NCI-H226 (cell line): Measurements from ENCODE around the gene ERCC2.
"Not testable (repeated sequence)": the region's sequence is repeated elsewhere in the genome, so short reads cannot be mapped to it uniquely, and the experiment has no call there.

Experiments used
- DNase-seq: peaks from one replicate; pipeline ENCODE4 v3.0.0-alpha.2; 2015

Gene ERCC2

DNA sequence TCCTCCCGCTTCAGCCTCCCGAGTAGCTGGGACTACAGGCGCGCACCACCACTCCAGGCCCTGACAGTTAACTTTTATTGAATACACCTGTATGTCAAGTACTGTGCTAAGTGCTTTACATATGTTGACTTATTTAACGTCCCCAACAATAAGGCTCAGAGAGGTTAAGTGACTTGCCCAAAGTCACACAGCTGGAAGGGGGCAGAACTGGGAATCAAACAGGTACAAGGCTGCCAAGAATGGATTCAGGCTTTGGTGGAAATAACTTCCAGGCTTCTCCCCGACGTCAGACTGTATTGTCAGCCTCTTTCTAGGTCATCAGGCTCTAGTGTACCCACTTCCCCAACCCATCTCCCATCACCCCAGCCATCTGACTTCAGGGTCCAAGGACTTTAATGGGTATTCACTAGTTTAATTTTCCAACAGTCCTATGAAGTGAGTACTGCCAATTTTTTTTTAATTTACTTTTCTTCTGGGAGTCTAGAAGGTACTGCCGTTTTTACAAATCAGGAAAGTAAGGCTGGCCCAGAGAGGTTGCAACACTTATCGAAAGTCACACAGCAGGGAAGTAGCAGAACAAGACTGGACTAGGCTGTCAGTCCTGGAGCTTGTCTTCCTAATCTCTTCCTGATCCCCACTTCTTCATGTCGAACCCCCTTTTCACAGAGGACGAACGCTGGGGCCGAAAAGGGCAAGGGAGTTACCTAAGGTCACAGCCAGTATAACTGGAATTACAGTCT lies 42.8 kb downstream of the ERCC2 start:
- DNase-seq, result no peak

DNA sequence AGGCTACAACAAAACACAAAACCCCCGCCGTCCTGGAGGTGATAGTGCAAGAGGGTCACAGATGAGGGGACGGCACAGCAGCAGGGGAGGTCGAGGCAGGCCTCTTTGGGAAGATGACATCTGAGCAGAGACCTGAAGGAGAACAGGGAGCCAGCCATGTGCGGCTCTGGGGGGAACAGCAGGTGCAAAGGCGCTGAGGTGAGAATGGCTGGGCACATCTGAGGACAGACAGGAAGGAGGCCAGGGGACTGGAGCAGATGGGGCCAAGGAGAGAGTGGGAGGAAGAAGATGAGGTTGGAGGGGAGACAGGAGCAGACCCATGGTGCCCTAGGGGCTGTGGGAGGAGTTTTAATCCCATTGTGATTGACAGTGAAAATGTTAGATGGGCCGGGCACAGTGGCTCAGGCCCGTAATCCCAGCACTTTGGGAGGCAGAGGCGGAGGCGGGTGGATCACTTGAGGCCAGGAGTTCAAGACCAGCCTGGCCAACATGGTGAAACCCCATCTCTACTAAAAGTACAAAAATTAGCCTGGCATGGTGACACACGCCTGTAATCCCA lies 45.9 kb downstream of the ERCC2 start:
- DNase-seq, result no peak

GRCh38 chr19:45323671-45324081 lies 46.7 kb downstream of the ERCC2 start:
- no peak for DNase-seq

DNA sequence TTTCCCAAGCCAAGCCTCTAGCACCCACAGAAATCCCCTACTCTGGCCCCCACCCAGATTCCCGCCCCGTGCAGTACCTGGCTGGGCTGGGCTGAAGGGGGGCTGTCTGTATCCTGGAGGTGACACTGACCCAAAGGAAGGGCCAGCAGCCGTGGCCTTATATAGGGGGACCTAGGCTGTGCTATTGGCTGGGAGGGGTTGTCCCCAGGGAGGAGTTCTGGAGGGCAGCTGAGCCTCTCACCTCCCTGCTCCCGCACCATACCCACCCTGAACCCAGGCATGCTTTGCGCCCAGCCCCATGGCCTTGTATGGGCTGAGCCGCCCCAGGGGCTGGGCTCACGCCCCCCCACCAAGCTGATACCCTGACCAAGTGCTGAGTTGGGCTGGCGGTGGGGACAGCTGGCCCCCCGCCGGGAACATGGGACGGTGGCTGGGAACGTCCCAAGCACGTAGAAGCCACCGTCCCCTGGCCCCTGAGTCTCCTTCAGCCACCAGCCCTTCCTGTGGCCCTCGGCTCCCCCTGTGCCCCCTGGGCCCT lies 47.6 kb downstream of the ERCC2 start, which contains the start of gene CKM:
Gene CKM, minus strand, starts transcription at position 132 of the 538 bp plus-strand sequence. CDS start 3,162 bp downstream, outside the sequence.
- no peak for DNase-seq

DNA sequence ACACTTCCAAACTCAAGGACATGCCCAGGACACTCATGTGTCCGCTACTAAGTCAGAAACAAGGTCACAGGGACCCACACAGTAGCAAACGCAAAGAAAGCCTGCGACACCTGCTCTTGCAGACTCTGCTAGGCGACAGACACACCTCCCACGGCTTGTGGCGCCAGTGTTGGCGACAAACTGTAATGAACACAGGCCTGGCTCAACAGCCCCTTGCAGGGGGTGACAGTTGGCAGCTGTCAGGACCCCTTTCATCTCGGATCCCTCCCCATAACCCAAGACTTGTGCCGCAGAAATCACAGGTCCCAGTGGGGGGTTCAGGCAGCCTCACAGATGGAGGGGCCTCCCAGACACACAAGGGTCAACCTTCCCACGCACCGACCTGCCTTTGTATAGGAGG lies 48.1 kb downstream of the ERCC2 start:
- DNase-seq, result no peak

DNA sequence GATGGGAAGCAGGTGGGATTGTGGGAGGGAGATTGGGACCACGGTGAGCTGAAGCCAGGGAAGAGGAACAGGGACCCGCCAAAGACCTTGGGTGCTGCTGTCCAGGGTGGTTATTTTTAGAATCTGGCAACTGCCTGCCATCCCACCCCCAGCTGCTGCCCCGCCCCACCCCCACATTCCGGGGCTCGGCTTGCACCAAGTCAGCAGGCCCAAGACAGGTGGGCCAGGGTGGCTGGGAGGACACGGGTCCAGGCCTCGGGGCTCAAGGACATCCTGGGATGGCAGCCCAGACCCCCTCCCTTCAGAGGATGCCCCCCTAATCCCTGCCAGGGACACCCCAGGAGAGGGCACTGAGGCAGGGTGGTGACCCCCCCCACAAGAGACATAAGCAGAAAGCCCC lies 48.5 kb downstream of the ERCC2 start:
- no peak for DNase-seq

GRCh38 chr19:45320997-45321775 lies 49.2 kb downstream of the ERCC2 start:
- no peak for DNase-seq

- no peak for DNase-seq
Observed at GRCh38 chr19:45315304-45315703, 55.1 kb downstream of the ERCC2 start.

DNA sequence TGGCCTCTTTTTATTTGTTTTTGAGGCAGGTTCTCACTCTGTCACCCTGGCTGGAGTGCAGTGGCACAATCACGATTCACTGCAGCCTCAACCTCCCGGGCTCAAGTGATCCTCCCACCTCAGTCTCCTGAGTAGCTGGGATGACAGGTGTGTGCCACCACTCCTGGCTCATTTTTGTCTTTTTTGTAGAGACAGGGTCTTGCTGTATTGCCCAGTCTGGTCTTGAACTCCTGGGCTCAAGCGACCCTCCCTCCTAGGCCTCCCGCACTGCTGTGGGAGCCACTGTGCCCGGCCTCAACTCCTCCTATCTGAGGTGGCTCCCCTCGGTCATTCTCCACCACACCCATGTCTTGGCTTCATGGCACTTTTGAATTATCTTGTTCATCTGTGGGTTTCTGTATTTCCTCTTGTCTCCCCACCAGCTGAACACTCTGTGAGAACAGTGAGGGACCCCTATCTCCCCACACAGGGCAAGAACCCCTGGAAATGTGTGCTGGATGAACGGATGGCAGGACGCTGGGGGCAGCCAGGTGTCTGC lies 55.6 kb downstream of the ERCC2 start:
- no peak for DNase-seq

GRCh38 chr19:45312285-45312684 lies 58.1 kb downstream of the ERCC2 start:
- DNase-seq, result not testable (repeated sequence)

GRCh38 chr19:45311621-45312020 lies 58.8 kb downstream of the ERCC2 start:
- no peak for DNase-seq

GRCh38 chr19:45309322-45309721 lies 61.1 kb downstream of the ERCC2 start:
- DNase-seq, result not testable (repeated sequence)

- no peak for DNase-seq
Observed at GRCh38 chr19:45307361-45307760, 63.0 kb downstream of the ERCC2 start.

- DNase-seq, result no peak
Observed at GRCh38 chr19:45306518-45307027, 63.8 kb downstream of the ERCC2 start.

- no peak for DNase-seq
Observed at GRCh38 chr19:45306040-45306439, 64.3 kb downstream of the ERCC2 start.

DNA sequence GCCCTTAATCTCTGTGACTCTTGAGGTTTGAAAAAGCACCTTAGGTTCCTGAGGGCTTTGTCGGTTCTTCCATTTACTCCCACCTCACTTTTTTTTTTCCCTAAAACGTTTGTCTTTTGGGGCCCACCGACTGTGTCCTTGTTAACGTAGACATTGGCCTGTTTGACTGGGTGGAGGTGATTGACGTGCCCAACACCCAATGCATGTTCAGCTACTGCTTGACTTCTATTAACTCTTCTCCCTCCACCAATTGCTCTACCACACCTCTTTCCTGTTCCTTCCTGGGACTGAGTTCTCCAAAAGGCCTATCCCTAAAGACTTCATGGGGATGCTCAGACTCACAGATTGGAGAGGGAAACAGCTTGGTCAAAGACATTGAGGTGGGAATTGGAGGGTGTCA lies 65.0 kb downstream of the ERCC2 start:
- DNase-seq, result no peak

DNA sequence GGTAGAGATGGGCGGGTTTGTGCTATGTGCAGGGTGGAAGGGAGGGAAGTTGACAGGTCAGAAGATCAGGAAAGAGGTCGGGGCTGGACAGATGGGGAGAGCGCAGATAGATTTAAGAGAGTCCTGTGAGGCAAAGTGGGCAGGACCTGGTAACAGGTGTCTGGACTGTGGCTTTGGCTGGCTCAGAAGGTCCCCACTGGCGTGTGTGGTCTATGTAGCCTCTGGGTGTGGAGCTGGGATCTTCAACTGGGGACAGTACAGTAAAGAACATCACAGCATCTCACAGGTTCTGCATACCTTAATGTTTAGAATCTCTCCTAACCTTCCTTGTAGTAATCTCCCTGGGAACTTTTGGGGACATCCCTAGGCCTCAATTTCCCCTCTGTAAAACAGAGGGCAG lies 65.4 kb downstream of the ERCC2 start:
- no peak for DNase-seq

DNA sequence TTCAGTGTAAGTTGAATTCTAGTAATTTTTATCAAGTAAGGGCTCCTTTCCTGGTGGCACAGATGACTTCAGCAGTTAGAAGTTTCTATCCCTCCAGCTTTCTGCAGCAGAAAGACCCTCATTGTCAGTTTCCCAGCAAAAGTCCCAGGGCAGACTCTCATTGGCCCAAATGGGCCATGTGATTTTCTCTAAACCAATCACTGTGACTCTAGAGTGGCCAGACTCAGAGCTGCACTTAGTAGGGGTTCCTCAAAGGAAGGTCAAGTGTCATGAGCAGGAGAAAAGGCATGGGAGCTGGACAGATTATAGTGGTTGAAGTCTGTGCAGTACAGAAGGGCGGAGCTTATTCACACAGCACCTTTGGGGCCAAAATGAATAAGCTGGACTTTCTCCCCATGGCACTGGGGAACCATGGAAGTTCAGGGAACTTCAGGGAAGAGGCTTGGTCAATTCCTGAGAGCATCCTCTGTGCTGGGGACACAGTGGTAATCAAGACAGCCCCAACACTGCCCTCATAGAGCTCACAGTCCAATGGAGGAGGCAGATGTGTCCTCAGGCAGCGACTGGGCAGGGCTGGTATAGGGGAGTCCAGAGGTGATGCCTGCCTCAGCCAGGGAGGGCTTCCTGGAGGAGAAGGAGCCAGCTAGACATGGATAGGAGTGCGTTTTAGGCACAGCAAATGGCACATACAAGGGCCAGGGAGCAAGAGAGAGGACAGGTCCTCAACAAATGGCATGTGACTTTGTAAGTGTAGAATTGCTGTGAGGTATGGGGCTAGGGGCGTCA lies 66.0 kb downstream of the ERCC2 start:
- DNase-seq, result no peak

DNA sequence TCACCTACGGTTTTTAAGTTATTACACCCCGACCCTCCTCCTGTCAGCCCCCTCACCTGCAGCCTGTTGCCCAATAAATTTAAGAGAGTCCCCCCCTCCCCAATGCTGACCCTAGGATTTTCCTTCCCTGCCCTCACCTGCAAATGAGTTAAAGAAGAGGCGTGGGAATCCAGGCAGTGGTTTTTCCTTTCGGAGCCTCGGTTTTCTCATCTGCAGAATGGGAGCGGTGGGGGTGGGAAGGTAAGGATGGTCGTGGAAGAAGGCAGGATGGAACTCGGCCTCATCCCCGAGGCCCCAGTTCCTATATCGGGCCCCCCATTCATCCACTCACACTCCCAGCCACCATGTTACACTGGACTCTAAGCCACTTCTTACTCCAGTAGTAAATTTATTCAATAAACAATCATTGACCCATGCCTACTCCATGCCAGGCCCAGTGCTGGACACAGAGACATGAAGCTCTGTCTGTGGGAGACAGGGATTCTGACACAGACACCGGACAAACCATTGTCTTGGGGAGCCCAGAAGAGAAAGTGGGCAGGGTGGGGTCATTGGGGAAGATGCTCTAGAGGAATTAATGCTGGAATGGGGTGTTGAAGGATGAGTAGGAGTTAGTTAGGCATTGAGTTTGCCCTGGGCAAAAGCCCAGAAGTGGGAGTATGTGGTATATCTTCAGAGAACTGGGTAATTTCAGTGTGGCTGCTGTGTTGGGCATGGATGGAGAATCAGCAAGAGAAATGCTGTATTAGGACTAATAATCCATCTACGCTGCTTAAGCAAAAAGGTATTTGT lies 66.9 kb downstream of the ERCC2 start:
- DNase-seq, result no peak

- DNase-seq, result no peak
Observed at GRCh38 chr19:45302416-45302815, 68.0 kb downstream of the ERCC2 start.
